ENCODE data around the gene GNAO1.

DNA sequence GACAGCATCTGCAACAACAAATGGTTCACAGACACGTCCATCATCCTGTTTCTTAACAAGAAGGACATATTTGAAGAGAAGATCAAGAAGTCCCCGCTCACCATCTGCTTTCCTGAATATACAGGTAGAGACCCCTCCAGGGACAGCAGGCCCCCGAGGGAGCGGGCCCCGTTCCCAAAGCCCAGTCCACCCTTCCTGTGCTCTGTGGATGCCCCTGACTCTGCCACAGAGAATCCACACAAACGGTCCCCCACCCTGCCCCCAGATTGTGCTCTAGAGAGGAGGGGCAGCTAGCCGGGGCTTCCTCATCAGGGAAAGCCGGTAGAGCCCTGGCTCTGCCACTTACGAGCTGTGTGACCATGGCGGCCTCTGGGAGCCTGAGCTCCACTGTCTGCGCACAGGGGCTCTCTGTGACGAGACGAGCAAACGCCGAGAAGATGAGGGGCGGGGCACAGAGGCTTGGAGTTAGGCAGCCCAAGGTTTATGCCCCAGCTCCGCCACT lies 149.6 kb downstream of the GNAO1 start:
- TF ChIP-seq, protein P1, sequence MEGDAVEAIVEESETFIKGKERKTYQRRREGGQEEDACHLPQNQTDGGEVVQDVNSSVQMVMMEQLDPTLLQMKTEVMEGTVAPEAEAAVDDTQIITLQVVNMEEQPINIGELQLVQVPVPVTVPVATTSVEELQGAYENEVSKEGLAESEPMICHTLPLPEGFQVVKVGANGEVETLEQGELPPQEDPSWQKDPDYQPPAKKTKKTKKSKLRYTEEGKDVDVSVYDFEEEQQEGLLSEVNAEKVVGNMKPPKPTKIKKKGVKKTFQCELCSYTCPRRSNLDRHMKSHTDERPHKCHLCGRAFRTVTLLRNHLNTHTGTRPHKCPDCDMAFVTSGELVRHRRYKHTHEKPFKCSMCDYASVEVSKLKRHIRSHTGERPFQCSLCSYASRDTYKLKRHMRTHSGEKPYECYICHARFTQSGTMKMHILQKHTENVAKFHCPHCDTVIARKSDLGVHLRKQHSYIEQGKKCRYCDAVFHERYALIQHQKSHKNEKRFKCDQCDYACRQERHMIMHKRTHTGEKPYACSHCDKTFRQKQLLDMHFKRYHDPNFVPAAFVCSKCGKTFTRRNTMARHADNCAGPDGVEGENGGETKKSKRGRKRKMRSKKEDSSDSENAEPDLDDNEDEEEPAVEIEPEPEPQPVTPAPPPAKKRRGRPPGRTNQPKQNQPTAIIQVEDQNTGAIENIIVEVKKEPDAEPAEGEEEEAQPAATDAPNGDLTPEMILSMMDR (IDR thresholded peaks at IDR 0.05) = no peak
- TF ChIP-seq POLR2A (IDR thresholded peaks at IDR 0.05) = no peak
